PC-3 (cell line): ENCODE results near the gene BCKDHB.

ENCODE experiments used
- CTCF ChIP-seq: fragments of 300-600 bp; sonication (generic); conservative IDR thresholded peaks from 2 replicates; pipeline ENCODE4 v1.5.1; 2017; ENCODE audit warnings: antibody characterized with exemption, low read depth, mild to moderate bottlenecking, low read length
- EZH2 ChIP-seq: fragments of 300-600 bp; sonication (generic); IDR thresholded peaks from one replicate; pipeline ENCODE4 v1.6.1; 2017; ENCODE audit warnings: antibody characterized with exemption, mild to moderate bottlenecking, low read length; ENCODE audit not compliant: unreplicated experiment
- EZH2phosphoT487 ChIP-seq: fragments of 300-600 bp; sonication (generic); IDR thresholded peaks from 2 replicates; pipeline ENCODE4 v1.6.1; 2018; ENCODE audit warnings: mild to moderate bottlenecking, antibody characterized with exemption, low read length, borderline replicate concordance

- no peak for TF ChIP-seq CTCF
- no peak for TF ChIP-seq EZH2
- TF ChIP-seq EZH2phosphoT487: no peak
Observed at GRCh38 chr6:80289727-80290126, 183.3 kb downstream of the BCKDHB start.
